CD14-positive monocyte (primary cell): ENCODE data around the gene FCRL5. TPM values are rescaled to one million over a fixed set of nuclear protein-coding genes. Genes with fewer than 3 reads are reported as not detected.
"Not testable (repeated sequence)": the region's sequence is repeated elsewhere in the genome, so short reads cannot be mapped to it uniquely, and the experiment has no call there.

Experiments used
- DNase-seq, 3 donors: peaks; one replicate each; pipeline ENCODE4 v3.0.0-alpha.2; 2011 to 2022
- H2AFZ ChIP-seq: 2 replicates; pipeline ENCODE4 v1.6.0; 2012; ENCODE audit warnings: mild to moderate bottlenecking, low read depth, low read length, inconsistent platforms; ENCODE audit not compliant: insufficient read depth, poor library complexity, severe bottlenecking
- H3K27ac ChIP-seq, 2 donors: 1 replicate in 1 of 2; 2 replicates in 1 of 2; pipeline ENCODE4 v1.5.1; 2012 to 2013; ENCODE audit warnings: low read length in 2 of 2, control low read depth in 1 of 2, inconsistent platforms in 1 of 2, low read depth in 1 of 2, mild to moderate bottlenecking in 1 of 2
- H3K27me3 ChIP-seq, 2 donors: one replicate each; pipeline versions ENCODE4 v1.6.0 to v1.6.1; 2011 to 2013; ENCODE audit warnings: low read length in 2 of 2; ENCODE audit not compliant: control insufficient read depth in 2 of 2, insufficient read depth in 2 of 2
- H3K36me3 ChIP-seq, 2 donors: replicated peaks in 1 of 2; 1 replicate in 1 of 2; 2 replicates in 1 of 2; pipeline versions ENCODE4 v1.5.1 to v1.6.1; 2012 to 2013; ENCODE audit warnings: low read length in 2 of 2, control low read depth in 1 of 2, inconsistent platforms in 1 of 2, mild to moderate bottlenecking in 1 of 2; ENCODE audit not compliant: insufficient read depth in 2 of 2, control insufficient read depth in 1 of 2
- H3K4me1 ChIP-seq, 2 donors: 1 replicate in 1 of 2; 2 replicates in 1 of 2; pipeline versions ENCODE4 v1.5.1 to v1.6.1; 2012 to 2013; ENCODE audit warnings: low read length in 2 of 2, control low read depth in 1 of 2, inconsistent platforms in 1 of 2, mild to moderate bottlenecking in 1 of 2, moderate library complexity in 1 of 2; ENCODE audit not compliant: insufficient read depth in 2 of 2, control insufficient read depth in 1 of 2
- H3K4me2 ChIP-seq: replicated peaks from 2 replicates; pipeline ENCODE3; 2012; ENCODE audit warnings: low read length, moderate library complexity, mild to moderate bottlenecking; ENCODE audit not compliant: poor library complexity, severe bottlenecking; ENCODE audit errors: extremely low read depth
- H3K4me3 ChIP-seq, 3 experiments: fragments of 200-600 bp in 1 of 3; sonication (generic) in 1 of 3; replicated peaks in 1 of 3; 1 replicate in 2 of 3; 2 replicates in 1 of 3; pipeline ENCODE4 v1.5.1; 2011 to 2013; ENCODE audit warnings: low read length in 3 of 3, mild to moderate bottlenecking in 3 of 3, control low read depth in 2 of 3, low read depth in 2 of 3, inconsistent platforms in 1 of 3, moderate library complexity in 1 of 3
- H3K79me2 ChIP-seq: 2 replicates; pipeline ENCODE4 v1.6.0; 2012; ENCODE audit warnings: mild to moderate bottlenecking, control low read depth, inconsistent platforms, low read length, moderate library complexity; ENCODE audit not compliant: insufficient read depth
- H3K9ac ChIP-seq: 2 replicates; pipeline ENCODE4 v1.6.0; 2017; ENCODE audit warnings: low read length, mild to moderate bottlenecking; ENCODE audit not compliant: insufficient read depth, poor library complexity, severe bottlenecking
- H3K9me3 ChIP-seq, 2 donors: replicated peaks in 1 of 2; 1 replicate in 1 of 2; 2 replicates in 1 of 2; pipeline versions ENCODE4 v1.5.1 to v1.6.1; 2012 to 2013; ENCODE audit warnings: low read length in 2 of 2, control low read depth in 1 of 2; ENCODE audit not compliant: control insufficient read depth in 1 of 2, insufficient read depth in 1 of 2
- H4K20me1 ChIP-seq: 2 replicates; pipeline ENCODE4 v1.6.0; 2012; ENCODE audit warnings: mild to moderate bottlenecking, low read length, control low read depth, moderate library complexity; ENCODE audit not compliant: insufficient read depth
- H3K27ac Mint-ChIP-seq, 7 donors: one replicate each; pipeline ENCODE4 v1.8.0; 2020; ENCODE audit warnings: mild to moderate bottlenecking in 7 of 7, mixed read lengths in 7 of 7, moderate library complexity in 6 of 7, inconsistent platforms in 2 of 7
- H3K27me3 Mint-ChIP-seq, 3 donors: one replicate each; pipeline ENCODE4 v1.8.0; 2021 to 2022; ENCODE audit warnings: low read depth in 3 of 3, mild to moderate bottlenecking in 3 of 3, mixed read lengths in 3 of 3, moderate library complexity in 3 of 3, inconsistent platforms in 1 of 3
- H3K36me3 Mint-ChIP-seq, 2 donors: one replicate each; pipeline ENCODE4 v1.8.0; 2020; ENCODE audit warnings: mixed read lengths in 2 of 2, inconsistent platforms in 1 of 2, mild to moderate bottlenecking in 1 of 2
- H3K4me1 Mint-ChIP-seq: one replicate; pipeline ENCODE4 v1.8.0; 2020; ENCODE audit warnings: mild to moderate bottlenecking, mixed read lengths
- H3K4me3 Mint-ChIP-seq, 2 donors: one replicate each; pipeline ENCODE4 v1.8.0; 2020; ENCODE audit warnings: mild to moderate bottlenecking in 2 of 2, mixed read lengths in 2 of 2, moderate library complexity in 1 of 2
- H3K9me3 Mint-ChIP-seq, 7 donors: one replicate each; pipeline ENCODE4 v1.8.0; 2020 to 2022; ENCODE audit warnings: mixed read lengths in 7 of 7, mild to moderate bottlenecking in 6 of 7, moderate library complexity in 6 of 7, inconsistent platforms in 2 of 7
- CTCF ChIP-seq: fragments of 200-600 bp; IDR thresholded peaks from one replicate; pipeline ENCODE4 v1.8.0; 2022; ENCODE audit warnings: antibody characterized with exemption, mild to moderate bottlenecking
- WGBS: methylation state at CpG from one replicate; pipeline ENCODE4 v1.1.5; 2013; ENCODE audit warnings: missing lambda C conversion rate; ENCODE audit not compliant: insufficient coverage; 5-methylcytosine and 5-hydroxymethylcytosine counted together
- intact Hi-C, 2 donors: fragments of 100-400 bp; cut with micrococcal nuclease; formaldehyde crosslinking; loops; one replicate each; pipeline versions ENCODE4 v1.15.0 to v1.15.1; 2023
- polyA plus RNA-seq, 3 donors: library from polyadenylated mRNA; depleted of rRNA in 1 of 3; unstranded in 2 of 3; stranded (reverse) in 1 of 3; fragments of 300-500 nt in 2 of 3; fragments of >200 nt in 1 of 3; fragmentation: Illumina TruSeq in 2 of 3; gene quantifications; 1 replicate in 2 of 3; 2 replicates in 1 of 3; pipeline ENCODE4 v1.2.3, GENCODE V29; 2012 to 2021

Gene FCRL5
- polyA plus RNA-seq, 3 donors: 0.06 to 0.25 TPM; not detected in 1

- Histone ChIP-seq H3K9ac (no peak overlapping the region), H3K36me3 (no peaks in the 10 kb centered on the region), H3K79me2 (no peaks in the 10 kb centered on the region), H3K27me3 (no peaks in the 10 kb centered on the region), H3K9me3 (no peaks in the 10 kb centered on the region), H3K4me1 (no peaks in the 10 kb centered on the region), H2AFZ (peak overlapping the region; percentile 13), H3K4me3 (no peak overlapping the region), H4K20me1 (no peaks in the 10 kb centered on the region), H3K4me2 (no peak overlapping the region), H3K27ac (no peak overlapping the region)
- H3K9me3 Mint-ChIP-seq: no peaks in the 10 kb centered on the region
- H3K36me3 Mint-ChIP-seq: no peaks in the 10 kb centered on the region
- TF ChIP-seq CTCF: no peak
- peaks cover 4% of the 10 kb centered on the region for H3K4me1 Mint-ChIP-seq
- H3K4me3 Mint-ChIP-seq: no peak overlapping the region
- intact Hi-C loops: loop anchor here in 1 of 2 donors (5.0 kb wide), 1 partner anchor 320 kb away; no protein-coding TSS in a partner anchor
- no peak for DNase-seq
- WGBS: no CpG with 5 or more reads among the region's 2 CpGs
- peaks cover 1 to 9% (median 8%) of the 10 kb centered on the region in 3 donors for H3K27me3 Mint-ChIP-seq
- H3K27ac Mint-ChIP-seq: no peak overlapping the region
Observed at GRCh38 chr1:157487096-157487495, 65.2 kb downstream of the FCRL5 start.

- H3K4me3 Mint-ChIP-seq, H3K27me3 ChIP-seq, H3K9ac ChIP-seq, H4K20me1 ChIP-seq, H3K4me1 Mint-ChIP-seq, DNase-seq, H3K4me1 ChIP-seq, H3K79me2 ChIP-seq, H3K9me3 Mint-ChIP-seq, H3K4me3 ChIP-seq, H3K4me2 ChIP-seq, H3K27ac ChIP-seq, H3K9me3 ChIP-seq, H3K36me3 ChIP-seq, H3K27me3 Mint-ChIP-seq, H3K36me3 Mint-ChIP-seq: not testable (repeated sequence)
- WGBS: 72% methylated on average over 2 of the region's 2 CpGs
- H2AFZ ChIP-seq: peak overlapping the region; percentile 13
- H3K27ac Mint-ChIP-seq: peak overlapping the region in 1 of 7 donors; percentile 46
- intact Hi-C loops: loop anchor here in 1 of 2 donors (5.0 kb wide), 1 partner anchor 319 kb away; no protein-coding TSS in a partner anchor
Observed at GRCh38 chr1:157486400-157486799, 65.9 kb downstream of the FCRL5 start.
